ENCODE data around the gene PTMS. TPM values are rescaled to one million over a fixed set of nuclear protein-coding genes. Genes with fewer than 3 reads are reported as not detected.

Gene PTMS
- total RNA-seq, 1 experiment from 2014 or later, result 633 TPM

- Histone ChIP-seq H3K27ac (no peak overlapping the region), H3K9me3 (ENCODE audit: insufficient read depth, low read depth) (no peaks in the 10 kb centered on the region), H3K4me3 (no peak overlapping the region), H3K9me2 (ENCODE audit: insufficient read depth) (no peaks in the 10 kb centered on the region), H3K36me3 (ENCODE audit: low read depth) (peaks cover 17% of the 10 kb centered on the region), H3K4me2 (no peak overlapping the region), H2AFZ (no peak overlapping the region), H3K4me1 (replicated peaks; ENCODE audit: insufficient read depth) (peaks cover 16% of the 10 kb centered on the region), H3K27me3 (ENCODE audit: insufficient read depth, low read depth) (no peaks in the 10 kb centered on the region), H3K79me2 (ENCODE audit: low read depth) (peaks cover 19% of the 10 kb centered on the region), H3F3A (ENCODE audit: insufficient read depth, low read depth) (peaks cover 28% of the 10 kb centered on the region; the same call in 1 of the 2 replicates), H4K20me1 (ENCODE audit: insufficient read depth) (no peaks in the 10 kb centered on the region; the same call in 1 of the 2 replicates)
- BruUV-seq (replicated peaks), result no TSS peak
- TF ChIP-seq EZH2 (IDR thresholded peaks at IDR 0.05; ENCODE audit: low read depth), result no peak
- ChIA-PET CTCF (no interaction called here), POLR2A (ENCODE audit: unreplicated experiment) (no interaction called here)
- DNase-seq, result peak in 1 of 2 experiments; percentile 9
- intact Hi-C loops (cut with micrococcal nuclease; ENCODE audit: unreplicated experiment), result no loop called here
Measured at GRCh38 chr12:6747216-6747615, 18.9 kb upstream of the PTMS start.

- POLR2A ChIA-PET (ENCODE audit: unreplicated experiment), result no interaction called here
- Histone ChIP-seq H3K27ac (no peak overlapping the region), H3K36me3 (ENCODE audit: low read depth) (peaks cover 17% of the 10 kb centered on the region), H3K9me3 (ENCODE audit: insufficient read depth, low read depth) (no peaks in the 10 kb centered on the region), H3K9me2 (ENCODE audit: insufficient read depth) (no peaks in the 10 kb centered on the region), H4K20me1 (ENCODE audit: insufficient read depth) (no peaks in the 10 kb centered on the region; the same call in 1 of the 2 replicates), H3K27me3 (ENCODE audit: insufficient read depth, low read depth) (no peaks in the 10 kb centered on the region), H2AFZ (no peak overlapping the region), H3K4me3 (no peak overlapping the region), H3F3A (ENCODE audit: insufficient read depth, low read depth) (peaks cover 21% of the 10 kb centered on the region; the same call in 1 of the 2 replicates), H3K79me2 (ENCODE audit: low read depth) (peaks cover 26% of the 10 kb centered on the region), H3K4me2 (no peak overlapping the region), H3K4me1 (replicated peaks; ENCODE audit: insufficient read depth) (peaks cover 8% of the 10 kb centered on the region)
- BruUV-seq (replicated peaks), result no TSS peak
- CTCF ChIA-PET, result no interaction called here
- TF ChIP-seq CTCF (conservative IDR thresholded peaks at IDR 0.05), result no peak
- TF ChIP-seq EZH2 (IDR thresholded peaks at IDR 0.05; ENCODE audit: low read depth), result no peak
- DNase-seq, result no peak
- intact Hi-C loops (cut with micrococcal nuclease; ENCODE audit: unreplicated experiment), result no loop called here
Measured at GRCh38 chr12:6748761-6749160, 17.4 kb upstream of the PTMS start.

GRCh38 chr12:6750506-6750905, 15.7 kb upstream of the PTMS start:
- peak in 1 of 2 experiments; percentile 3 for DNase-seq
- intact Hi-C loops (cut with micrococcal nuclease; ENCODE audit: unreplicated experiment), result loop anchor here (5.0 kb wide), 1 partner anchor 192 kb away; the partner anchor contains the start of genes C12orf57 and RNU7-1
- ChIA-PET POLR2A (ENCODE audit: unreplicated experiment) (no interaction called here), CTCF (no interaction called here)
- BruUV-seq (replicated peaks), result no TSS peak
- no peak overlapping the region for H3K4me2 ChIP-seq
- peaks cover 26% of the 10 kb centered on the region for H3K79me2 ChIP-seq (ENCODE audit: low read depth)
- peaks cover 16% of the 10 kb centered on the region for H3K4me1 ChIP-seq (replicated peaks; ENCODE audit: insufficient read depth)
- H3K27ac ChIP-seq, result no peak overlapping the region
- TF ChIP-seq EZH2 (IDR thresholded peaks at IDR 0.05; ENCODE audit: low read depth) (no peak), CTCF (conservative IDR thresholded peaks at IDR 0.05) (no peak)
- no peaks in the 10 kb centered on the region; the same call in 1 of the 2 replicates for H4K20me1 ChIP-seq (ENCODE audit: insufficient read depth)
- no peak overlapping the region for H2AFZ ChIP-seq
- H3K9me3 ChIP-seq (ENCODE audit: insufficient read depth, low read depth), result no peaks in the 10 kb centered on the region
- H3K4me3 ChIP-seq, result no peak overlapping the region
- H3K27me3 ChIP-seq (ENCODE audit: insufficient read depth, low read depth), result no peaks in the 10 kb centered on the region
- H3F3A ChIP-seq (ENCODE audit: insufficient read depth, low read depth), result peaks cover 27% of the 10 kb centered on the region; the same call in 1 of the 2 replicates
- no peaks in the 10 kb centered on the region for H3K9me2 ChIP-seq (ENCODE audit: insufficient read depth)
- H3K36me3 ChIP-seq (ENCODE audit: low read depth), result peaks cover 17% of the 10 kb centered on the region

All from PC-9 (cell line).